A549 (cell line): ENCODE data around the gene PBX1.

Source experiments
- BCL3 ChIP-seq: fragments of >200 bp; sonication (Bioruptor Twin); formaldehyde crosslinking; IDR thresholded peaks from 3 replicates; pipeline ENCODE4 v1.6.1; 2016
- CTCF ChIP-seq: fragments of >200 bp; sonication (Bioruptor Twin); formaldehyde crosslinking; IDR thresholded peaks from 3 replicates; pipeline ENCODE4 v1.5.1; 2016
- HOXA7 ChIP-seq: fragments of 250-450 bp; sonication (Bioruptor Pico); IDR thresholded peaks from 2 replicates; pipeline ENCODE4 v1.5.0; 2020; ENCODE audit warnings: mild to moderate bottlenecking, moderate library complexity
- REST ChIP-seq: fragments of 200-600 bp; sonication (generic); IDR thresholded peaks from 2 replicates; pipeline ENCODE4 v1.6.1; 2016; ENCODE audit warnings: antibody characterized with exemption, mild to moderate bottlenecking, moderate library complexity
- SMC3 ChIP-seq: fragments of >200 bp; sonication (Bioruptor Twin); formaldehyde crosslinking; IDR thresholded peaks from 3 replicates; pipeline ENCODE4 v1.6.1; 2018; ENCODE audit warnings: inconsistent platforms

GRCh38 chr1:164647211-164647610 is 88.2 kb downstream of the PBX1 start:
- TF ChIP-seq REST: no peak
- TF ChIP-seq HOXA7 (CRISPR knock-in tag): no peak
- TF ChIP-seq CTCF: no peak
- no peak for TF ChIP-seq SMC3
- no peak for TF ChIP-seq BCL3
